WTC11 (cell line): Measurements from ENCODE around the gene FAR2.

Source experiments
- CREB1 ChIP-seq: sonication (generic); formaldehyde crosslinking; IDR thresholded peaks from 2 replicates; pipeline ENCODE4 v1.8.0; 2023; ENCODE audit warnings: mild to moderate bottlenecking, missing genetic modification reagents
- JAZF1 ChIP-seq: fragments of 250-450 bp; sonication (Bioruptor Pico); IDR thresholded peaks from 2 replicates; pipeline ENCODE4 v1.9.0; 2021; ENCODE audit warnings: moderate library complexity, mild to moderate bottlenecking, inconsistent platforms
- JUN ChIP-seq: sonication (generic); formaldehyde crosslinking; IDR thresholded peaks from 2 replicates; pipeline ENCODE4 v1.8.0; 2023; ENCODE audit warnings: mild to moderate bottlenecking, missing genetic modification reagents
- SMAD4 ChIP-seq: sonication (generic); formaldehyde crosslinking; IDR thresholded peaks from 2 replicates; pipeline ENCODE4 v1.8.0; 2022; ENCODE audit warnings: mild to moderate bottlenecking, missing genetic modification reagents
- ZBTB21 ChIP-seq: sonication (generic); formaldehyde crosslinking; IDR thresholded peaks from 2 replicates; pipeline ENCODE4 v1.8.1; 2023; ENCODE audit warnings: mild to moderate bottlenecking, missing genetic modification reagents, borderline replicate concordance
- TF ChIP-seq, protein P1 (sequence below): fragments of 200-600 bp; IDR thresholded peaks from 2 replicates; pipeline ENCODE4 v1.8.0; 2022; ENCODE audit warnings: antibody characterized with exemption
- TF ChIP-seq, protein P2 (sequence below): sonication (generic); formaldehyde crosslinking; IDR thresholded peaks from 2 replicates; pipeline ENCODE4 v1.8.1; 2023; ENCODE audit warnings: mild to moderate bottlenecking, missing genetic modification reagents, moderate library complexity

DNA sequence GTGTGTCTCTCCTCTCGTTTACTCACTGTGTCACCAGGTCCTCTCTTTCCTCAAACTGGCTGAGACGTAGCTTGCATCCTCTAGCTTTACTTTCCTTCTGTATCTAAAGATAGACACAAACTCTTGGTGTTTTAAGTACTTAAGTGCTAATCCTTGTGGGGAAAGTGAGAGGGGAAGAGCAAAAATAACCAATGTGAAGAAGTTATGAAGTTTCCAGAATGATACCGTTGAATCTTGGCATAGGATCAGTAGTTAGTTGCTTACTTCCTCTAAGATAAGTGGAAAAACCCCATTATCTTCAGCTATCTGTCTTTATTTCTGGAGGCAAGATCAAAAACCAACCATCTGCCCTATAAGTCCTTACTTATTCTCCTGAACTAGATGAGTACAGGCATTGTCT, 10.6 kb downstream of the FAR2 start:
- TF ChIP-seq, protein P1, sequence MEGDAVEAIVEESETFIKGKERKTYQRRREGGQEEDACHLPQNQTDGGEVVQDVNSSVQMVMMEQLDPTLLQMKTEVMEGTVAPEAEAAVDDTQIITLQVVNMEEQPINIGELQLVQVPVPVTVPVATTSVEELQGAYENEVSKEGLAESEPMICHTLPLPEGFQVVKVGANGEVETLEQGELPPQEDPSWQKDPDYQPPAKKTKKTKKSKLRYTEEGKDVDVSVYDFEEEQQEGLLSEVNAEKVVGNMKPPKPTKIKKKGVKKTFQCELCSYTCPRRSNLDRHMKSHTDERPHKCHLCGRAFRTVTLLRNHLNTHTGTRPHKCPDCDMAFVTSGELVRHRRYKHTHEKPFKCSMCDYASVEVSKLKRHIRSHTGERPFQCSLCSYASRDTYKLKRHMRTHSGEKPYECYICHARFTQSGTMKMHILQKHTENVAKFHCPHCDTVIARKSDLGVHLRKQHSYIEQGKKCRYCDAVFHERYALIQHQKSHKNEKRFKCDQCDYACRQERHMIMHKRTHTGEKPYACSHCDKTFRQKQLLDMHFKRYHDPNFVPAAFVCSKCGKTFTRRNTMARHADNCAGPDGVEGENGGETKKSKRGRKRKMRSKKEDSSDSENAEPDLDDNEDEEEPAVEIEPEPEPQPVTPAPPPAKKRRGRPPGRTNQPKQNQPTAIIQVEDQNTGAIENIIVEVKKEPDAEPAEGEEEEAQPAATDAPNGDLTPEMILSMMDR = no peak
- TF ChIP-seq CREB1 (CRISPR knock-in tag) (no peak), ZBTB21 (CRISPR knock-in tag) (no peak), SMAD4 (CRISPR knock-in tag) (no peak), JUN (CRISPR knock-in tag) (no peak), JAZF1 (CRISPR knock-in tag) (no peak)
- TF ChIP-seq, protein P2, sequence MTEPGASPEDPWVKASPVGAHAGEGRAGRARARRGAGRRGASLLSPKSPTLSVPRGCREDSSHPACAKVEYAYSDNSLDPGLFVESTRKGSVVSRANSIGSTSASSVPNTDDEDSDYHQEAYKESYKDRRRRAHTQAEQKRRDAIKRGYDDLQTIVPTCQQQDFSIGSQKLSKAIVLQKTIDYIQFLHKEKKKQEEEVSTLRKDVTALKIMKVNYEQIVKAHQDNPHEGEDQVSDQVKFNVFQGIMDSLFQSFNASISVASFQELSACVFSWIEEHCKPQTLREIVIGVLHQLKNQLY (CRISPR knock-in tag) = no peak
